HG02759 (cell line): Measurements from ENCODE around the gene ABCC12.
A peak's percentile ranks its signal among the peaks of the same experiment; 100 is the strongest.

Experiments
- ATAC-seq: cut with Tn5 transposase; IDR thresholded peaks from one replicate; pipeline ENCODE4 v1.9.1; 2021; ENCODE audit warnings: mild to moderate bottlenecking, moderate library complexity; ENCODE audit not compliant: unreplicated experiment

The ABCC12 gene

GRCh38 chr16:48133455-48134211, 22.2 kb downstream of the ABCC12 start:
- ATAC-seq, result no peak

- no peak for ATAC-seq
Observed at GRCh38 chr16:48132696-48133095, 23.1 kb downstream of the ABCC12 start.

- no peak for ATAC-seq
Observed at GRCh38 chr16:48131201-48131935, 24.4 kb downstream of the ABCC12 start.

- no peak for ATAC-seq
Observed at GRCh38 chr16:48129926-48130325, 25.9 kb downstream of the ABCC12 start.

GRCh38 chr16:48128769-48129168, 27.0 kb downstream of the ABCC12 start:
- ATAC-seq, result no peak

GRCh38 chr16:48126801-48127644, 28.8 kb downstream of the ABCC12 start:
- ATAC-seq, result no peak

GRCh38 chr16:48125888-48126287, 29.9 kb downstream of the ABCC12 start:
- ATAC-seq, result no peak

- ATAC-seq, result no peak
Observed at GRCh38 chr16:48124266-48124665, 31.5 kb downstream of the ABCC12 start.

- ATAC-seq, result peak; percentile 59
Observed at GRCh38 chr16:48123104-48123788, 32.5 kb downstream of the ABCC12 start.

GRCh38 chr16:48121276-48121675, 34.5 kb downstream of the ABCC12 start:
- no peak for ATAC-seq

- no peak for ATAC-seq
Observed at GRCh38 chr16:48118841-48119240, 37.0 kb downstream of the ABCC12 start.

GRCh38 chr16:48117217-48118105, 38.3 kb downstream of the ABCC12 start:
- ATAC-seq, result peak; percentile 69

- no peak for ATAC-seq
Observed at GRCh38 chr16:48115299-48115698, 40.5 kb downstream of the ABCC12 start.

GRCh38 chr16:48114410-48114809, 41.4 kb downstream of the ABCC12 start:
- ATAC-seq, result no peak

- no peak for ATAC-seq
Observed at GRCh38 chr16:48113471-48113870, 42.3 kb downstream of the ABCC12 start.

- no peak for ATAC-seq
Observed at GRCh38 chr16:48113001-48113400, 42.8 kb downstream of the ABCC12 start.

GRCh38 chr16:48112600-48112999, 43.2 kb downstream of the ABCC12 start:
- no peak for ATAC-seq

- ATAC-seq, result no peak
Observed at GRCh38 chr16:48110982-48111381, 44.8 kb downstream of the ABCC12 start.

GRCh38 chr16:48110000-48110399, 45.8 kb downstream of the ABCC12 start:
- ATAC-seq, result no peak

GRCh38 chr16:48109475-48109874, 46.3 kb downstream of the ABCC12 start:
- no peak for ATAC-seq
